Renal pelvis (tissue), 4 donors: ENCODE data around the gene MAGEA6. TPM values are rescaled to one million over a fixed set of nuclear protein-coding genes. Genes with fewer than 3 reads are reported as not detected.
"Not testable (repeated sequence)": the region's sequence is repeated elsewhere in the genome, so short reads cannot be mapped to it uniquely, and the experiment has no call there.

Experiments used
- DNase-seq: peaks from one replicate; pipeline ENCODE4 v3.0.0-alpha.2; 2013
- polyA plus RNA-seq, 3 donors: library from polyadenylated mRNA; unstranded; fragments of 120-200 nt; gene quantifications; one replicate each; pipeline ENCODE4 v1.2.1, GENCODE V29; 2013; ENCODE audit not compliant: insufficient read length in 3 of 3

The MAGEA6 gene
- polyA plus RNA-seq, 3 donors = not detected

DNA sequence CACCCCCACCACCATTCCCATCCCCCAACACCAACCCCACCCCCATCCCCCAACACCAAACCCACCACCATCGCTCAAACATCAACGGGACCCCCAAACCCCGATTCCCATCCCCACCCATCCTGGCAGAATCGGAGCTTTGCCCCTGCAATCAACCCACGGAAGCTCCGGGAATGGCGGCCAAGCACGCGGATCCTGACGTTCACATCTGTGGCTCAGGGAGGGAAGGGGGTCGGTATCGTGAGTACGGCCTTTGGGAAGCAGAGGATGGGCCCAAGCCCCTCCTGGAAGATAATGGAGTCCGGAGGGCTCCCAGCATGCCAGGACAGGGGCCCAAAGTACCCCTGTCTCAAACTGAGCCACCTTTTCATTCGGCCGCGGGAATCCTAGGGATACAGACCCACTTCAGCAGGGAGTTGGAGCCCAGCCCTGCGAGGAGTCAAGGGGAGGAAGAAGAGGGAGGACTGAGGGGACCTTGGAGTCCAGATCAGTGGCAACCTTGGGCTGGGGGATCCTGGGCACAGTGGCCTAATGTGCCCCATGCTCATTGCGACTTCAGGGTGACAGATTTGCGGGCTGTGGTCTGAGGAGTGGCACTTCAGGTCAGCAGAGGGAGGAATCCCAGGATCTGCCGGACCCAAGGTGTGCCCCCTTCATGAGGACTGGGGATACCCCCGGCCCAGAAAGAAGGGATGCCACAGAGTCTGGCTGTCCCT, 35.2 kb downstream of the MAGEA6 start:
- not testable (repeated sequence) for DNase-seq

DNA sequence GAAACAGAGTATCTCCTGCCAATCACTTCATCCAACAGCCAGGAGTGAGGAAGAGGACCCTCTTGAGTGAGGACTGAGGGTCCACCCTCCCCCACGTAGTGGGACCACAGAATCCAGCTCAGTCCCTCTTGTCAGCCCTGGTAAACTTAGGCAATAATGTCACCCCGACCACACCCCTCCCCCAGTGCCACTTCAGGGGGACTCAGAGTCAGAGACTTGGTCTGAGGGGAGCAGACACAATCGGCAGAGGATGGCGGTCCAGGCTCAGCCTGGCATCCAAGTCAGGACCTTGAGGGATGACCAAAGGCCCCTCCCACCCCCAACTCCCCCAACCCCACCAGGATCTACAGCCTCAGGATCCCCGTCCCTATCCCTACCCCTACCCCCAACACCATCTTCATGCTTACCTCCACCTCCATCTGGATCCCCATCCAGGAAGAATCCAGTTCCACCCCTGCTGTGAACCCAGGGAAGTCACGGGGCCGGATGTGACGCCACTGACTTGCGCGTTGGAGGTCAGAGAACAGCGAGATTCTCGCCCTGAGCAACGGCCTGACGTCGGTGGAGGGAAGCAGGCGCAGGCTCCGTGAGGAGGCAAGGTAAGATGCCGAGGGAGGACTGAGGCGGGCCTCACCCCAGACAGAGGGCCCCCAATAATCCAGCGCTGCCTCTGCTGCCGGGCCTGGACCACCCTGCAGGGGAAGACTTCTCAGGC, 36.1 kb downstream of the MAGEA6 start, which contains the start of the genes CSAG1 and MAGEA12:
Gene CSAG1, minus strand, starts transcription at position 461 of the 715 bp plus-strand sequence. CDS start 1,261 bp downstream, outside the sequence.
Gene MAGEA12, plus strand, starts transcription at position 497 of the 715 bp plus-strand sequence. CDS start 2,405 bp downstream, outside the sequence.
- DNase-seq = no peak

DNA sequence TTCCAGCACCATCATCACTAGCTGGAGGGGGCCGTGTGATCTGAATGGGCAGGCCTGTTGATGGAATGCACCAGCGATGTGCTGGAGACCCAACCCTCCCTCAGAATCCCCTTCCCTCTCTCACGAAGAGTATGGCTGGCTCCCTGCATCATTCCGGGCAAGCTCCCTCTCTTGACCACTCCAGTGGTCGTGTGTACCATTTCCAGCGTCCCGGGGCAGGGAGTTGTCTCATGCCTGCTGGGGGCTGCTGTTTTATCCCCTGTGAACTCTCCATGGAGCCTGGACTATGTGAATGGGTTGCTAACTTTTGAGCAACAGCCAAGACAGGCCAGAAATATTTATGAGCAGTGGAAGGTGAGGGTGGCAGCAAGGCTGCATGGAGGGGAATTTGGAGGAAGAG, 44.1 kb downstream of the MAGEA6 start:
- no peak for DNase-seq

Other genes with a start within 250 kb of the MAGEA6 start
- 1 to 10 TPM in 2 of 3 donors, under 1 TPM in 1; 0.90 to 1.1 (median 1.0) TPM for gene GABRQ, start 131.8 kb downstream of the MAGEA6 start, polyA plus RNA-seq
- gene MAGEA3, start 70.9 kb downstream of the MAGEA6 start, polyA plus RNA-seq = not detected
- not detected for gene CSAG2, start 60.4 kb downstream of the MAGEA6 start, polyA plus RNA-seq
- gene MAGEA2B, start 55.1 kb downstream of the MAGEA6 start, polyA plus RNA-seq = not detected
- not detected for gene CSAG1, start 36.0 kb downstream of the MAGEA6 start, polyA plus RNA-seq
- gene MAGEA12, start 35.9 kb downstream of the MAGEA6 start, polyA plus RNA-seq = not detected
- not detected for gene MAGEA2, start 15.8 kb downstream of the MAGEA6 start, polyA plus RNA-seq
- gene CSAG3, start 10.5 kb downstream of the MAGEA6 start, polyA plus RNA-seq = not detected
- 100 to 1,000 TPM; 101 to 119 (median 114) TPM for gene CETN2, start 61.1 kb upstream of the MAGEA6 start, polyA plus RNA-seq
- gene NSDHL, start 61.4 kb upstream of the MAGEA6 start, polyA plus RNA-seq = 10 to 100 TPM; 28.1 to 31.6 (median 28.9) TPM
- 10 to 100 TPM; 40.6 to 47.1 (median 44.6) TPM for gene ZNF185, start 128.4 kb upstream of the MAGEA6 start, polyA plus RNA-seq
- under 1 TPM; 0.36 to 0.64 (median 0.51) TPM for gene PNMA5, start 224.4 kb upstream of the MAGEA6 start, polyA plus RNA-seq